Cardiac fibroblast (primary cell): ENCODE results near the gene THSD7B.

Source experiments
- DNase-seq, 2 donors: peaks; one replicate each; pipeline versions ENCODE4 v3.0.0 to v3.0.0-alpha.2; 2010; ENCODE audit warnings: low read depth in 2 of 2
- H3K4me3 ChIP-seq, 2 donors: replicated peaks in 1 of 2; 1 replicate in 1 of 2; 2 replicates in 1 of 2; pipeline ENCODE4 v1.5.1; 2011; ENCODE audit warnings: low read depth in 2 of 2, low read length in 2 of 2, mild to moderate bottlenecking in 2 of 2, moderate library complexity in 1 of 2
- TF ChIP-seq, protein P1 (sequence below): IDR thresholded peaks from one replicate; pipeline ENCODE4 v1.5.1; 2011; ENCODE audit warnings: low read depth, mild to moderate bottlenecking, low read length, inconsistent platforms

THSD7B gene

DNA sequence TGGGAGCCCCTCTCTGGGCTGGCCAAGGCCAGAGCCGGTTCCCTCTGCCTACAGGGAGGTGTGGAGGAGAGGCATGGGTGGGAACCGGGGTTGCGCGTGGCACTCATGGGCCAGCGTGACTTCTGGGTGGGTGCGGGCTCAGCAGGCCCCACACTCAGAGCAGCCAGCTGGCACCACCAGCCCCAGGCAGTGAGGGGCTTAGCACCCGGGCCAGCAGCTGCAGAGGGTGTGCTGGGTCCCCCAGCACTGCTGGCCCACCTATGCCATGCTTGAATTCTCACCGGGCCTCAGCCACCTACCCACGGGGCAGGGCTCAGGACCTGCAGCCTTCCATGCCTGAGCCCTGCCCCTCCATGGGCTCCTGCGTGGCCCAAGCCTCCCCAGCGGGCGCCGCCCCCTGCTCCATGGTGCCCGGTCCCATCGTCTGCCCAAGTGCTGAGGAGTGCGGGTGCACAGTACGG lies 950.4 kb downstream of the THSD7B start:
- TF ChIP-seq, protein P1, sequence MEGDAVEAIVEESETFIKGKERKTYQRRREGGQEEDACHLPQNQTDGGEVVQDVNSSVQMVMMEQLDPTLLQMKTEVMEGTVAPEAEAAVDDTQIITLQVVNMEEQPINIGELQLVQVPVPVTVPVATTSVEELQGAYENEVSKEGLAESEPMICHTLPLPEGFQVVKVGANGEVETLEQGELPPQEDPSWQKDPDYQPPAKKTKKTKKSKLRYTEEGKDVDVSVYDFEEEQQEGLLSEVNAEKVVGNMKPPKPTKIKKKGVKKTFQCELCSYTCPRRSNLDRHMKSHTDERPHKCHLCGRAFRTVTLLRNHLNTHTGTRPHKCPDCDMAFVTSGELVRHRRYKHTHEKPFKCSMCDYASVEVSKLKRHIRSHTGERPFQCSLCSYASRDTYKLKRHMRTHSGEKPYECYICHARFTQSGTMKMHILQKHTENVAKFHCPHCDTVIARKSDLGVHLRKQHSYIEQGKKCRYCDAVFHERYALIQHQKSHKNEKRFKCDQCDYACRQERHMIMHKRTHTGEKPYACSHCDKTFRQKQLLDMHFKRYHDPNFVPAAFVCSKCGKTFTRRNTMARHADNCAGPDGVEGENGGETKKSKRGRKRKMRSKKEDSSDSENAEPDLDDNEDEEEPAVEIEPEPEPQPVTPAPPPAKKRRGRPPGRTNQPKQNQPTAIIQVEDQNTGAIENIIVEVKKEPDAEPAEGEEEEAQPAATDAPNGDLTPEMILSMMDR: no peak
- no peak overlapping the region for H3K4me3 ChIP-seq
- DNase-seq: no peak

- TF ChIP-seq, protein P1: no peak
- no peak overlapping the region for H3K4me3 ChIP-seq
- no peak for DNase-seq
These were observed 953.4 kb downstream of the THSD7B start for GRCh38 chr2:137718786-137719185.

DNA sequence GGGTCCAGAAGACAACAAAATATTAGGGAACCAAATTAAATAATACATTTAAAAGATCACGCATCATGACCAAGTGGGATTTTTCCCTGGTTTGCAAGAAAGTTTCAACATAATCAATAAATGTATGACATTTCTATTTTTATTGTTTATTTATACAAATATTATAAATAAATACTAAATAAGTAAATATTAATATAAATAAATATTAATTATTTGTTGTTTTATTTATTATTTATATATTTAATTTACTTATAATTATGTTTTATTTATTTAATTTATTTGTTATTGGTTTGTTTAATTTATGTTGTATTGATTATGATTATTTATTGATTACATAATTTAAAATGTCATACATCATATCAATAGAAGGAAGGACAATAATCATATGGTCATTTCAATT lies 956.4 kb downstream of the THSD7B start:
- no peak overlapping the region for H3K4me3 ChIP-seq
- DNase-seq: no peak
- TF ChIP-seq, protein P1: no peak

DNA sequence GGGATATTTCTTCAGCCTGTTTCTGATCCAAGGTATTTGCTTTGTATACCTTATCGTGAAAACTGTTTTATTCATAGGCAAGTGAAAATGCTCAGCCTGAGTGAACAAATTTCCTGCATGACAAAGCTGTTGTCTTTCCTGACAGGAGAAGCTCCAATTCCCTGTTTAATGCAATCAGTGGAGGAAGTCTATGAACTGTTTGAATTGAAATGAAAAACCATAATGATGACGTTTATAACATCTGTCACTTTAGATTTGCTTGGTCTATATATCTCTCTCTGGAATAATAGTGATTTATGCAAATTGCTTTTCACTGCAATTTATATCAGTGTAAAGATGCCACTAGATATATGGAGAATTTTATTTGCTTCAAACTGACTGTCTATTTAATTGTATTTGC lies 959.6 kb downstream of the THSD7B start:
- TF ChIP-seq, protein P1: no peak
- DNase-seq: no peak
- H3K4me3 ChIP-seq: no peak overlapping the region
